Vagina (tissue), 2 donors: ENCODE results near the gene MRNIP.

Source experiments
- CTCF ChIP-seq, 3 experiments: fragments of 450-650 bp in 2 of 3; fragments of 200-600 bp in 1 of 3; sonication (generic) in 1 of 3; IDR thresholded peaks; one replicate each; pipeline ENCODE4 v1.5.1; 2017 to 2019; ENCODE audit warnings: antibody characterized with exemption in 3 of 3, mild to moderate bottlenecking in 2 of 3, moderate library complexity in 2 of 3
- POLR2AphosphoS5 ChIP-seq, 2 donors: sonication (generic); formaldehyde crosslinking; IDR thresholded peaks; one replicate each; pipeline ENCODE4 v1.9.0; 2017; ENCODE audit warnings: antibody characterized with exemption in 2 of 2, mild to moderate bottlenecking in 2 of 2, low read depth in 1 of 2; ENCODE audit not compliant: insufficient read depth in 1 of 2

GRCh38 chr5:179872055-179872827 is 13.6 kb upstream of the MRNIP start:
- TF ChIP-seq CTCF (IDR thresholded peaks at IDR 0.05) = no peak
- no peak for TF ChIP-seq POLR2AphosphoS5 (IDR thresholded peaks at IDR 0.05; ENCODE audit: insufficient read depth in 1 of 2, low read depth in 1 of 2)
